Measurements from ENCODE around the gene ZNF205.
"Not testable (repeated sequence)": the region's sequence is repeated elsewhere in the genome, so short reads cannot be mapped to it uniquely, and the experiment has no call there.

Gene ZNF205

DNA sequence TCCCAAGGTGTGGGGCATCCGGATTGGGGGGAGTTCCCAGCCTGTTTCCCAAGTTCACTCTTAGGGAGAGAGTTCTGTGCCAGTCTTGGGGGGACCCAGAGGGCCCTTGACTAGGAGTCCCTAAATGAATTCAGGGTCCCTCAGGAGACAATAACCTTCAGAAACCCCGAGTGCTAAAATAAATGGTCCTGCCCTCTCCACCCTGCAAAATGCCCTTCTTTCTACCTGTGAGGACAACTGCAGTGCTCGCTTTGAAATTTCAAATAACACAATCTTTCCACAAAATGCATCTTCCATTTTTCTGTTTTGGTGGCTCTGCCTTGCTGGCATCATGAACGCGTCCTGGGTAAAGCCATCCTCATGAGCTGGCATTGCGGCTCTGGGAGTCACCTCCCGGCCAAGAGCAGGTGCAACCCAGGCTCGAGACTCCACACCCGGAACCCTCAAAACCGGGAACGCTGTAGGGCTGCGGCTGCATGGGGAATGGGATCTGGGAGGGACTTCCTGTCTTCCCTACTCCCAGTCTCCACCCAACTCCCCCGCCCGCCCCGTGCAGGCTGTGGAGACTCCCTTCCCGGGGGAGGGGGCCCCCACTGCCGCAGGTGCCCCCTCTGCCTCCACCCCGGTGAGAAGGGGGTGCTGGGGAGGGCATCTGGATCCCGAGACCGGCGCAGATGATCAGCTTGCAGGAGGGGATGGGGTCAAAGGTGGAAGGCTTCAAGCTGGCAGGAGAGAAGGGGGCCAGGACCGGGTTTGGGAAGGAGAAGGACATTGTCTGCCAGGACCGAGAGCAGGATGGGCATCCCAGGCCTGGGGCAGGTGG lies at the start of gene ZNF205:
TSS of gene ZNF205 (plus strand) at position 529 of the 823 bp plus-strand sequence. CDS start 845 bp downstream, outside the sequence.
- FAIRE-seq = no peak

DNA sequence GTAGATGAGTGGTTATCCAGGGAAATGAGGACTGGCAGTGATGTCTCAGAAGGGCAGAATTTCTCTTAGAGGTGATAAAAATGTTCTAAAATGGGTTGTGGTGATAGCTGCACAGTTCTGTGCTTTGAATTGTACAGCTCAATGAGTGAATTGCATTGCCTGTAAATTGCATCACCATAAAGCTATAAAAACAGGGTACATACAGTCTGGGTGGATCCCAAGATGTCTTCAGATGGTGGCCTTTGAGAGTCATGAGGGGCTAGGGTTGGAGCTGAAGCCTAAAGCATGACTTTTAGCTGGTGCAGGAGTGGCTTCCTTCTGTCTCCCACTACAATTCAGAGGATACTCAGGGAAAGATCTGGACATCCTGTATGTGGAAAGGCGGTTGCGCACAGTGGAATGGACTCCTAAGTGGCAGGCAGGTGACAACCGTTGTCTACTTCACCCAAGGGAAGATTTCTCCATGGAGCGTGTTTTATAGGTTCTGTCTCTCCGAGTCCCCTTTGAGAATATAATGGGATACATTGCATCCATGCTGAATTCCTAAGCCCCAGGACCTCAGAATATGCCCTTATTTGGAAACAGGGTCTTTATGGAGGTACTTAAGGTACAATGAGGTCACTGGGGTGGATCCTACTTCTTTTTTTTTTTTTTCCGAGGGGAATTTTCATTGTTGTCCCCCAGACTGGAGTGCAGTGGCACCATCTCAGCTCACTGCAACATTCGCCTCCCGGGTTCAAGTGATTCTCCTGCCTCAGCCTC lies 48.6 kb upstream of the ZNF205 start:
- FAIRE-seq = no peak

DNA sequence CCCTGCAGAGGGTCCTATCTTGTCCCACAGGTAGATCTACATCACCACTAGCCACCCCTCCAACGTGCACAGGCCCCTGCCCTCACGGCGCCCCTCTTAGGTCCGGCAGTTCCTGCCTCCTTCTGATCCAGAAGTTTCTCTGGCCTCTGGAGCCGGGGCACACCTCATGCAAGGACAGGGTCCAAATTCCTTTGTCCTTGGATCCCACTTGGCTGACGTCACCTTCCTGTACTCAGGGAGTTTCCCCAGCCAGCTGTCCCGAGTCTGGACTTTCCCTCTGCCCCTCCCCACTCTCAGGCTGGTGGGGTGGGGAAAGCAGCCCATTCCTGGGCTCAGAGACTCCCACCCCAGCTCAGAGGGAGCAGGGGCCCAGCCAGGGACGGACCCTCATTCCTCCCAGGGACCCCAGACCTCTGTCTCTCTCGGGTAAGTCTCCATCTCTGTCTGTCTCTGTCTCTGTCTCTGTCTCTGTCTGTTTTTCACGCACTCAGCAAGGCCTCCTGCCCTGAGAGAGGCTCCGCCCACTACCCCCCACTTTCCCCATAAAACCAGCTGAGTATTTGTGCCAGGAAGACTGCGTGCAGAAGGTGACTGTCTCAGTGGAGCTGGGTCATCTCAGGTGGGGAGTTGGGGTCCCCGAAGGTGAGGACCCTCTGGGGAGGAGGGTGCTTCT lies 47.2 kb upstream of the ZNF205 start, which contains the start of gene IL32:
TSS of gene IL32 (plus strand) at position 572 of the 673 bp plus-strand sequence. CDS start 172 bp downstream, outside the sequence.
- no peak for FAIRE-seq

DNA sequence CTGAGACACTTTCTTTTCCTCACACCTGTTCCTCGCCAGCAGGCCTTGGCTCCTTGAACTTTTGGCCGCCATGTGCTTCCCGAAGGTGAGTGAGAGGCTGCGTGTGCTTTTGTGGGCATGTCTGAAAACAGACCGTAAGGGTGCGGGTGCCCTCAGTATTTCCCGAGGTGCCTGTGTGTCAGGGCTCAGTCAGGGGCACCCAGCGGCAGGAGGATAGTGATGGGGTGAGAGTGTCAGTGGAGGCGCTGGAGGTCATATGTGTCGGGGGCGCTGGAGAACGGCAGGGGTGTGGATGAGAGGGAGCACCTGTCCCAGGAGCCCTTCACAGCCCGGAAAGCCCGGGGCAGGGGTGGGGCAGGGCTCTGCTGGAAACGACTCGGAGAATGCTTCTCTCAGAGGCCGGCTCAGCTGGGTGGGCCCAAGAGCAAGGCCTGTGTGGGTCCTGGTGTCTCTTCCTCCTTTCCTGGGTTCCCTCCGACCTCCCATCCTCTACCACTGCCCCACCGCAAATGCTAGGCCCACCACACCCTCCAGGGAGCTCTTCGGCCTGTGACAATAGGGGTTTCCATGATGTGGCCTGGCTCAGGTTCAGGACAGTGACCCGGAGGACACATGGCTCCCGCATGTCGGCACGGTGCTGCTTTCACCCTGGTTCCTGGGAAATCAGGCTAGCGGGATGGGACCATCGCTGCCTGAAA lies 46.5 kb upstream of the ZNF205 start:
- FAIRE-seq = no peak

DNA sequence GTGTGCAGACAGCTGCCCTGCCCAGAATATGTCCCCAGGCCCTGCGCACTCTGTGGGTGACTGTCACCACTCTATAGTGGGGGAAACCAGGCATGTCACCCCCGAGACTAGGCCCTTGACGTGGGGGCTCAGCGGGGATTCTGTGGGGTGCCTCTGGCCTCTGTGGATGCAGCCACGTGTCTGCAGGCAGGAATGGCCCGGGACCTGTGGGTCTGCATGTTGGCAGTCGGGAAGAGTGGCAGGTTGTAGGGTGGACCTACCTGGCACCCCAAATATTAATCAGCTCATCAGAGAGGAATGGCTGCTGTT lies 46.0 kb upstream of the ZNF205 start:
- FAIRE-seq = no peak

DNA sequence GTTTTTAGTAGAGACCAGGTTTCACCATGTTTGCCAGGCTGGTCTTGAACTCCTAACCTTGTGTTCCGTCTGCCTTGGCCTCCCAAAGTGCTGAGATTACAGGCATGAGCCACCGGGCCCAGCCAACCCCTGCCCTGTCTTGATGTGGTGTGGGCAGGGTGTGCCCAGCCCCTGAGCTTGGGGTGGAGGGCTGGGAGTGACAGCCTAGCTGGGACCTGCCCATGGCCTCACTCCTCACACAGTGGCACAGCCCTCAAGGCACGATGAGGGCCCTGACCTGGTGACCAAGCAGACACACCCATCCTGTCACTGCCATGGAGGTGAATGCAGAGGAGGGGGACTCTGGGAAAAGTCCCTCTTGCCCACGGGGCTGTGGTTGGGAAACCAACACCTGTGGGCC lies 43.9 kb upstream of the ZNF205 start:
- no peak for FAIRE-seq

DNA sequence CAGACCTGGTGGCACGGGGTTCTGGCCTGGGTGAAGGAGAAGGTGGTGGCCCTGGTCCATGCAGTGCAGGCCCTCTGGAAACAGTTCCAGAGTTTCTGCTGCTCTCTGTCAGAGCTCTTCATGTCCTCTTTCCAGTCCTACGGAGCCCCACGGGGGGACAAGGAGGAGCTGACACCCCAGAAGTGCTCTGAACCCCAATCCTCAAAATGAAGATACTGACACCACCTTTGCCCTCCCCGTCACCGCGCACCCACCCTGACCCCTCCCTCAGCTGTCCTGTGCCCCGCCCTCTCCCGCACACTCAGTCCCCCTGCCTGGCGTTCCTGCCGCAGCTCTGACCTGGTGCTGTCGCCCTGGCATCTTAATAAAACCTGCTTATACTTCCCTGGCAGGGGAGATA lies 43.2 kb upstream of the ZNF205 start:
- FAIRE-seq = not testable (repeated sequence)

DNA sequence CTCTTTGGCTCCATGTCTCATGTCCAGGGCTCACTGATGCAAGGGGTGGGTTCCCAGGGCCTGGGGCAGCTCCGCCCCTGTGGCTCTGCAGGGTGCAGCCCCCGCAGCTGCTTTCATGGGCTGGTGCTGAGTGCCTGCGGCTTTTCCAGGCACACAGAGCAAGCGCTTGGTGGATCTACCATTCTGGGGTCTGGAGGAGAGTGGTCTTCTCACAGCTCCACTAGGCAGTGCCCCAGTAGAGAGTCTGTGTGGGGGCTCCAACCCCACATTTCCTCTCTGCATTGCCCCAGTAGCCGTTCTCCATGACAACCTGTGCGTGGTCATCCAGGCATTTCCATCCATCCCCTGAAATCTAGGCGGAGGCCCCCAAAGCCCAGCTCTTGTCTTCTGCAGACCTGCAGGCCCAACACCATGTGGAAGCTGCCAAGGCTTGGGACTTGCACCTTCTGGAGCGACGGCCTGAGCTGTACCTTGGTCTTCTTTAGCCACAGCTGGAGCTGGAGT lies 41.7 kb upstream of the ZNF205 start:
- FAIRE-seq = no peak

DNA sequence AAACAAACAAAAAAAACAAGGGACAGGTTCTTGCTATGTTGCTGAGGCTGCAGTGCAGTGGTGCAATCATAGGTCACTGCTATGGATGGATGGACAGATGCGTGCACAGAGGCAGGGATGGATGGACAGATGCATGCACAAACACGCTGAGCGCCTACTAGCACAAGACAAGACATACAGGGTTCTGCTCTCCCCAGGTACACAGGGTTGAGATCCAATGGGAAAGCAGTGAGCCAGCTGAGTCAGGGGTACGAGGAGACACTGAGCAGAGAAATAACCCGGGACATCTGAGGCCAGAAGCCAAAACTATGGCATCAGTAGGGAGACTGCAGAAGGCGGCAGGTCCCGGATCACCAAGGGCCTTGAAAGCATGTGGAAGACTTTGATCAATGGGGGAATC lies 40.7 kb upstream of the ZNF205 start:
- FAIRE-seq = no peak

DNA sequence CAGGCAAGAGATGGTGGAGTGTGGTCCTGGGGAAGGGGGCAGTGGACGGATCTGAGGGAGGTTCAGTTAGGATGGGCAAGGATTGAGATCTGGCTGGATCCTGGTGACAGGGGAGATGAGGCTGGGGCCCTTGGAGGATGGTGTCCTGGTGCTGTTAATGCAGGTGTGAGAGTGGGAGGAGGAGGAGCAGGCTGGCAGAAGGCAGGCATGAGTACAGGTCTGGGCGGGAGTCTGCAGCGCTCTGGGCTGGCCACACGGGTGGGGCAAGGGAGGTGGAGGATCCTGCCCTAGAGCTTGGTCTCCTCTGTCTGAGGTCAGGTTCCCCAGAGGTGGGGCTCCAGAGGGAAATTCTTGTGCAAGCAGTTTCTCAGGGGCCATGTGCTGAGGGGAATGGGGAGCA lies 40.2 kb upstream of the ZNF205 start:
- not testable (repeated sequence) for FAIRE-seq

DNA sequence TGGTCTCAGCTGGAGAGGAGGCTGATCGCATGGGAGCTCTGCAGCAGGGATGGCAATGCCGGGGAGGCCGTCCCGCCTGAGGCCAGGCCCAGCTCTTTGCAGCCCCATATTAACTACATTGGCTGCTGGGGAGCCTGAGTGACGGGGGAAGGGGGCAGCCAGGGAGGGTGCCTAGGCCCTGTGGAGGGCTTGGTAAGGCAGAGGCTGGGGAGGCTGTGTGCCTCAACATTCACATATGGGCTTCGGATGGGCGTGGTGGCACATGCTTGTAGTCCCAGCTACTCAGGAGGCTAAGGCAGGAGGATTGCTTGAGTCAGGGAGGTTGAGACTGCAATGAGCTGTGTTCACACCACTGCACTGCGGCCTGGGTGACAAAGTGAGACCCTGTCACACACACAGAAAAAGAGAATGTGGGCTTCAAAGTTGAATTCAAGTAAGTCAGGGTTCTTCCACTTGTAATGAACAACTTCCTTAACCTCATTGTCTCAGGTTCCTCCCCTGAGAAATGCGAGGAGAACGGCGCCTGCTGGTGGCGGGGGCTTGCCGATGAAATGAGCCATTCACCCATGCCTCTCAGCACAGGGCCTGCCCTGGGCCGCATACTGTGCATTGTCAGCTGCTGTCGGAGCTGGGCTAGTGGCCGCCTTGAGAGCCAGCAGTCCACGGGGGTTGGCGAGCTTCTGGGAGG lies 39.7 kb upstream of the ZNF205 start:
- not testable (repeated sequence) for FAIRE-seq

DNA sequence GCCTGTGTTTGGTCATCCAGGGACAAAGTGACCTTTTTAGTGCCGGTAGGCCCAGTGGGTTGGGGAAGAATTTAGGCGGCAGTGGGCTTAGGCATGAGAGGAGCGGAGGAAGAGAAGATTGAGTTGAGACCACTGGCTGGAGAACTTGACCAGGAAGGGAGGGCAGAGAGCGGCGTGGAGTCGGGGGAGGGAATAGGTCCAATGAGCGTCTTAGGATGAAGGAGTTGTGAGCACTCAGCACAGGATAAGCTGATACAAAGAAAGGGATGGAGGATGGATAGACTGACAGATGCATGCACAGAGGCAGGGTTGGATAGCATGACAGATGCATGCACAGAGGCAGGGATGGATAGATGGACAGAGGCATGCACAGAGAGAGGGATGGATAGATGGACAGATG lies 38.9 kb upstream of the ZNF205 start:
- FAIRE-seq = no peak

DNA sequence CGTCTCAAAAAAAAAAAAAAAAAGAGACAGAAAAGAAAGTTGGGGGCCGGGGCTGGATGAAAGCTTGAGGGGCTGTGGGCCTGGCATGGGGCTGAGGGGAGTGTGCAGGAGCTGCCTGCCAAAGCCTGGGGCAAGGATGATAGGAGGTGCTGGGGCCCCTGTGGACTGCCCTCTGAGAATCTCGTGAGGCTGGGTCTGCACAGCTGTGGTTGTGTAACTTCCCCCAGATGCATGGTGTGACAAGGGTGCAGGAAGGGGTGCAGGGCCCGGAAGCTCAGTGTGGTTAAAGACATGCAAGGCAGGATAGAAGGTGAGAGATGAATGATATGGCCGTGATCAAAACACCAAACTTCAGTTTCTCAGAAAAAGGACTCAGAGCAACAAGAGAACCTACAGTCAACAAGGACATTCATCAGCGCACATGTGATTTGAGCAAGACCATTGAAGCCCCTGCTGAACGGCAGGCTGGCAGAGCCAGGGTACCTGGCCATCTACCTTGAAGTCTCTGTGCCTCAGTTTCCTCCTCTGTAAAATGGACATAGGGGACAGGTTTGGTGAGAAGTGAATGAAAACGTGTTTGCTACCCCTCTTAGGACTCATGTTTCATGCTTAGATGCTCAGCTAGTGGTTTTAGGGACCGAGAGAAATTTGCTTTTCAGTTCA lies 37.4 kb upstream of the ZNF205 start:
- no peak for FAIRE-seq

DNA sequence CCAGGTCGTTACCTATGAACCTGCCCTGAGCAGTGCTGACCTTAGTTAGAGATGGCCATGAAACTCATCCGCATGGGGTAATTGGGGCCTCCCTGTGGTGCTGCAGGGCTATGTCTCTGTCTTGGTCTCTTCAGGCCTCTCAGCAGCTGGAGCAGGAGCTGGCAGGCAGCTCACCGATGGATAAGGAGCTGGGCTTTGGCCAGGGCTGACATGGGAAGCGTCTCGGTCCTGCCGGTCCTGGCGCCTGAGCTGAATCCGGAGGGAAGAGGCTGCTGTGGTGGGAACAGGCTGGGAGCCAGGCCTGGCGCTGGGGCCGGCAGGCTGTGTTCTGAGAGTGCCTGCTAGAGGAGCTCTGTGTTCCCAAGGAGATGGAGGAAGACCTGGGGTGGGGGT lies 36.9 kb upstream of the ZNF205 start:
- no peak for FAIRE-seq

DNA sequence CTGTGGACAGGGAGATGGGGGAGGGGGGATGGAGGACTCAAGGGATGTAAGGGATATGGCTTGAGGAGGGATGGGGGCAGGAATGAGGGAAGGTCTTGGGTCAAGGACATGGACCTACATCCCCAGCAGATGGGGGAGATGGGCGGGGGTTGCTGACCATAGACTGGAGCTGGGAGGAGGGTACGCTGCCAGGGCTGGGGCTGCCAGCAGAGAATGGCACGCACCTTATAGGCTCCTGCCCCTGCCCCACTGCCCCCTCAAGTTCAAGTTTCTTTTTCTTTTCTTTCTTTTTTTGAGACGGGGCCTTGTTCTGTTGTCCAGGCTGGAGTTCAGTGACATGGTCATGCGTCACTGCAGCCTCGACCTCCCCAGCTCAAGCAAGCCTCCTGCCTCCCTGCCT lies 36.4 kb upstream of the ZNF205 start:
- not testable (repeated sequence) for FAIRE-seq

DNA sequence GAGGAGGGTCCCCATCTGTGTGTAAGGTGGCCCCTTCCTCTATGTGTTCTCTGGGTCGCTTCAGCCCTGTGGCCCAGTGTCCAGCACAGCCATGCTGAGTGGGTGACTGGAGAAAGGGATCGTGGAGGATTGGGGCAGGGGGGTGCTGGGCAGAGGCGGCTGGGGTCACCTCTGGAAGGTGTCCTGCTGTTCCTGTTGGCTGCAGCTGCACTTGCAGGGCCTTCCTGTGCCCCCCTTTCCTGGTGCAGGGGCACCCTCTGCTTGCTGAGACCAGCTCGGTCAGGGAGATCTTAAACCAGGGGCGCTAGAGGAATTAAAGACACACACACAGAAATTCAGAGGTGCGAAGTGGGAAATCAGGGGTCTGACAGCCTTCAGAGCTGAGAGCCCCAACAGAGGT lies 35.8 kb upstream of the ZNF205 start:
- FAIRE-seq = no peak

DNA sequence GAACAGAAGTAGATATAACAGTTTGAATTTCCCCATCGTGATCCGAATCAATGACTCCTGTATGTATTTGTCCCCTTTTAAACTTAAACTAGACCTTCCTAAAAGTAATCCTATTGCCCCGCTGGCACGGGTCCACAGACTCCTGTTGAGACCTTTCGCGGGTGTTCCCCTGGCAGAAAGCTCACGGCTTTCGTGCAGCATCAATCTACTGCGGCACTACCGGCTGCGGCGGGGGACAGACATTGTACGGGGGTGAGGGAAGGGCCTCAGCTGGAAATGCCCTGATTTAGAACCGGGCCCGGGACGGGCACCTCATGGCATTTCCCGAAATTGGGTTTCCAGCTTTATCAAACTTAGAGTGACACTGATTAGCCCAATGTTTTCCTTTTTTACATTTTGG lies 32.4 kb upstream of the ZNF205 start:
- no peak for FAIRE-seq

DNA sequence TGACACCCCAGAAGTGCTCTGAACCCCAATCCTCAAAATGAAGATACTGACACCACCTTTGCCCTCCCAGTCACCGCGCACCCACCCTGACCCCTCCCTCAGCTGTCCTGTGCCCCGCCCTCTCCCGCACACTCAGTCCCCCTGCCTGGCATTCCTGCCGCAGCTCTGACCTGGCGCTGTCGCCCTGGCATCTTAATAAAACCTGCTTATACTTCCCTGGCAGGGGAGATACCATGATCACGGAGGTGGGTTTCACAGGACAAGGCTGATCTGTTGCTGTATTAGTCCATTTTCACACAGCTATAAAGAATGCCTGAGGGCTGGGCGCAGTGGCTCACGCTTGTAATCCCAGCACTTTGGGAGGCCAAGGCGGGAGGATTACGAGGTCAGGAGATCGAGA lies 30.4 kb upstream of the ZNF205 start:
- not testable (repeated sequence) for FAIRE-seq

DNA sequence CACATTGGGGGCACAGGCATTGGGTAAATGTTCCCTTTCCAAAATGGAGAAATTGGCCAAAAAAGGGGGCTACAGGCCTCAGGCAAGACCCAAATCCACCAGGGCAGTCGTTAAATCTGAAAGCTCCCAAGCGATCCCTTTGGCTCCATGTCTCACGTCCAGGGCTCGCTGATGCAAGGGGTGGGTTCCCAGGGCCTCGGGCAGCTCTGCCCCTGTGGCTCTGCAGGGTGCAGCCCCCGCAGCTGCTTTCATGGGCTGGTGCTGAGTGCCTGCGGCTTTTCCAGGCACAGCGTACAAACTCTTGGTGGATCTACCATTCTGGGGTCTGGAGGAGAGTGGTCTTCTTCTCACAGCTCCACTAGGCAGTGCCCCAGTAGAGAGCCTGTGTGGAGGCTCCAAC lies 29.0 kb upstream of the ZNF205 start:
- not testable (repeated sequence) for FAIRE-seq

DNA sequence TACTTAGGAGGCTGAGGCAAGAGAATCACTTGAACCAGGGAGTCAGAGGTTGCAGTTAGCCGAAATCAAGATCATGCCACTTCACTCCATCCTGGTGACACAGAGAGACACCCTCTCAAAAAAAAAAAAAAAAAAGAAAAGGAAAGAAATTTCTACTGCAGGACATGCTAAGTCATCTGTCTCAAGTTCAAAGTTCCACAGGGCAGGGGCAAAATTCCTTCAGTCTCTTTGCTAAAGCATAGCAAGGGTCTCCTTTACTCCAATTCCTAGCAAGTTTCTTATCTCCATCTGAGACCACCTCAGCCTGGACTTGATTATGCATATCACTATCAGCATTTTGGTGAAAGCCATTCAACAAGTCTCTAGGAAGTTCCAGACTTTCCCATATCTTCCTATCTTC lies 27.9 kb upstream of the ZNF205 start:
- no peak for FAIRE-seq

DNA sequence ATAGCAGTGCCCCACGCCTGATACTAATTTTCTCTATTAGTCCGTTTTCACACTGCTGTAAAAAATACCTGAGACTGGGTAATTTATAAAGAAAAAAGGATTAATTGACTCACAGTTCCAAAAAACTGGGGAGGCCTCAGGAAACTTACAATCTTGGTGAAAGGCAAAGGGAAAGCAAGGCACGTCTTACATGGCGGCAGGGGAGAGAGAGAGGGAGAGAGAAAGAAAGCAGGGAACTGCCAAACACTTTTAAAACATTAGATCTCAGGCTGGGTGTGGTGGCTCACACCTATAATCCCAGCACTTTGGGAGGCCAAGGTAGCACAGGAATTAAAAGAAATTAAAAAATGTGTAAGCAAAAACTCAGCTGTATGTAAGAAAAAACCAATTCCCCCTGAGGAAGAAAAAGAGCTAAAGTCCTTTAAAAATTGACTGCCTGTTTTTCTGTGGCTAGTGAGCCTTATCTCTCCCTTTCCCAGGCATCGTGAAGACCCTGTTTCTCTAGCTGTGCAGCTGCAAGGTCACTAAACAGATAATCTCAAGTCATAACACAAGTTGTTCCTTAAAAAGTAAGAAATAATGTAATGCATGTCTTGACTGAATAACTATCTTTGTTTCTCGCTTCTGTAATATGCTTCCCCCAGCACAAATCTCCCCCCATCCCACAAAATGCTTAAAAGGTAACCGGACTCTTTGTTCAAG lies 27.3 kb upstream of the ZNF205 start:
- FAIRE-seq = no peak

Measured in endometrium (tissue), 2 donors.